GM21723 (cell line): ENCODE data around the gene SLC6A3.

Experiments used
- ATAC-seq: cut with Tn5 transposase; IDR thresholded peaks from one replicate; pipeline ENCODE4 v1.9.1; 2021; ENCODE audit warnings: mild to moderate bottlenecking, moderate library complexity; ENCODE audit not compliant: unreplicated experiment

SLC6A3 gene

GRCh38 chr5:1410156-1411014 is 34.9 kb downstream of the SLC6A3 start:
- ATAC-seq = no peak

- no peak for ATAC-seq
These were observed 35.7 kb downstream of the SLC6A3 start for GRCh38 chr5:1409381-1410110.

DNA sequence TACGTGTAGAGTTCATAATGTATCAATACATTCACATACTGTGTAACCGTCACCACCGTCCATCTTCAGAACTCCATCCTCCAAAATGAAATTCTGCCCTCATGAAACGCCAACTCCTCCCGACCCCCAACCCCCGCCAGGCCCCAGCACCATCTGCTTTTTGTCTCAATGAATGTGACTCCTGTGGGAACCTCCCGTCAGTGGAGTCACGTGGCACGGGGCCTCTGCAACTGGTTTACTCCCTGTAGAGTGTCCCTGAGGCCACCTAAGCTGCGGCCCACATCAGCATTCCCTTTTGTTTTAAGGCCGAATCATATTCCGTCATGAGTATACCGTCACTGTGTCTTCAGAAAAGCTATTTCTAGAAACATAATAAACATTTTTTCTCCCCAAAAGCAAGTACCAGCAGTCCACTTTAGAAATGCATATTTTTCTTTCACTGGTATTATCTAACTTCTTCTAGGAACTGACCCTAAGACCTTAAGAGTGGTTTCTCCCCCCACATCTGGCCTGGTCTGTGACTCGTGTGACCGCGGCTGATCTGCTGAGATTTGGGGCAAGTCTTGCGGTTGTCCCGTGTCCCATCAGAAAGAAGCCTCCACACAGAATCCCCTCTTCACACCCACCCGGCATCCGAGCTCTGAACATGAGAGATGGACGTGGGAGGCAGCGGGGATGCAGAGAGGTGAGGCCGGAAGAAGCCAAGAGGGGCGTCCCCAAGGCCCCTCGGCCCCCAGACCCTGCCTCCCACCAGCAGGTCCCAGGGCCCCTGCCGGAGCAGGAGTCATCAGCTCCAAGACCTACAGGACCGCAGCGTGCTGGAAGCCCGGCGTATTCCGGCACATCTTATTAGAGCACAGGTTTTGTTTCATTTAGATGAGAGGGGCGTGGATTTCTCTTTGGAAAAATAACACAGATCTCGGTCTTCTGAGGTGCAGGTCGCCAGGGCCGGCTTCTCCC is 38.3 kb downstream of the SLC6A3 start:
- ATAC-seq = no peak

- ATAC-seq = no peak
These were observed 39.4 kb downstream of the SLC6A3 start for GRCh38 chr5:1405539-1406530.

DNA sequence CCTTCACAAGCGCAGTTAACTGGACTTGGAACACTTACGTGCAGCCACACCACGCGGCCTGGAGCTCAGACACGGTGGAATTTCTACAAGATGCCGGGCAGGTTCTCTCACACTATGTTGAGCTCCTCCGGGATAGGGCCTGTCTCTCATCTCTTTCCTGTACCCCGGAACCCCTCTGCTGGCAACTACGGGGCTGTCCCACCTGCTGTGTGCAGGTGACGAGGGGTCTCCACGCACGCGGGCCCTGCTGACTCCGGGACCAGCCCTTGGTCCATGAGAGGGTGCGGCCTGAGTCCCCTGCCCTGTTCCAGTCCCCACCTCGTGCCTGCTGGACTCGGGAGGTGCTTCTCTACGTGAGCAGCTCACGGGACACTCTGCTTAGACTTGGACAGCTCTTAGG is 40.1 kb downstream of the SLC6A3 start:
- no peak for ATAC-seq

DNA sequence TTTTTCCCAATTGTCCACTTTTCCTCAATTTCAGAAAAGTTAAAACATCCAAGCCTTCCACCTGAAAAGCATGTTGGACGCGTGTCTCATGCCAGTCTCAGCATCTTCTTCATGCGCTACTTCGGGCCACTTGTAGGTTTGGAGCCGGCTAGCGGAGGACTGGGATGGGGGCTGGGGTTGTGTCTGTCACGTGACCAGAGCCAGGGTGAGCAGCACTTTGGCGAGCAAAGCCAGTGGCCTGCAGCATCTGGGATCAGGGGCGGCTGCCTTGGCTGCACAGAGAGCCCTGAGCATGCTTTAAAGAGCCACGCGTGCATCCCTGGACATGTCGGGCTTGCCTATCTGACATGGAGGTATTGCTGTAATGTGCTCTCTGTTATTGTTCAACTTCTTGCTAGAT is 41.2 kb downstream of the SLC6A3 start:
- ATAC-seq = no peak

GRCh38 chr5:1402611-1403255 is 42.5 kb downstream of the SLC6A3 start:
- ATAC-seq = no peak

DNA sequence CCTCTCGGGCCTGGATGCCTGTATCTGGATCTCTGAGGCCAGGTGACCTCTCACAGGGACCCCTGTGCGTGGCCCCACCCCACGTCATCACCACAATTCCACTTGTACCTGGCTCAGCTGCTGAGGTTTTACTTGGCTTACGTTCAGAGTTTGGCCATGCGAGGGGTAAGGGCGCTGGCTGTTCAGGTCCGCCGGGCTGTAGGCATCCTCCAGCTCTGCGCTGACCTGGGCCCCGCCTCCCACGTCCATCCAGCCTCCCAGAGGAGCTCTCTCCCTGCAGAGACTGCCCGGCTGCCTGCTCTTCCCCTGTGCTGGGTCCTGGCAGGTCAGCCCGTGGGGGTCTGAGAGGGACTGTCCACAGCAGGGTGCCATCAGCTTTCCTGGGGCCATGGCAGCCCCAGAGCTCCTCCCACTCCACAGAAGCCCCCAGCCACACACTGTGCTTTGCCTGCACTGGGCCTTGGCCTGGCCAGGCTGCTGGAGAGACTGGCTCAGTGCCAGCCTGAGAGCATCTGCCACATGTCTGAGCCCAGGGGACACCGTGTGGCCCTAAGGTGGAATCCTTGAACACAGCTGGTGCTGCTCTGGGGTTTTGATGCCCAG is 43.6 kb downstream of the SLC6A3 start:
- ATAC-seq = no peak

DNA sequence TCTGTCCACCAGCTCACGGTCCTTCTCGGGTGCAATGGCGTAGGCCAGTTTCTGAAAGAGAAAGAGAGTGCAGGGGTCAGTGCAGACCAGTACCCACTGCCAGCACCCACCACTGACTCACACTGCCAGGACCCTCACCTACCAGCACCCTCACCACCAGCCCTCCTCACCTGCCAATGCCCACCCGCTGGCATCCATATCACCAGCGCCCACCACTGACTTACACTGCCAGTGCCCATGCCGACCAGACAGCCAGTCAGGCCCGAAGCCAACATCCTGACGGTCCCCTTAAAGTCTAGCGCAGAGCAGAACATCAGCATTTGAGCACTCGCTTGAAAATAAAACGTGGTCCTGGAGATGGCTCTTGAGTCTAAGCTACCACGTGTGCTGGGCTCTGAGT is 44.3 kb downstream of the SLC6A3 start:
- no peak for ATAC-seq

DNA sequence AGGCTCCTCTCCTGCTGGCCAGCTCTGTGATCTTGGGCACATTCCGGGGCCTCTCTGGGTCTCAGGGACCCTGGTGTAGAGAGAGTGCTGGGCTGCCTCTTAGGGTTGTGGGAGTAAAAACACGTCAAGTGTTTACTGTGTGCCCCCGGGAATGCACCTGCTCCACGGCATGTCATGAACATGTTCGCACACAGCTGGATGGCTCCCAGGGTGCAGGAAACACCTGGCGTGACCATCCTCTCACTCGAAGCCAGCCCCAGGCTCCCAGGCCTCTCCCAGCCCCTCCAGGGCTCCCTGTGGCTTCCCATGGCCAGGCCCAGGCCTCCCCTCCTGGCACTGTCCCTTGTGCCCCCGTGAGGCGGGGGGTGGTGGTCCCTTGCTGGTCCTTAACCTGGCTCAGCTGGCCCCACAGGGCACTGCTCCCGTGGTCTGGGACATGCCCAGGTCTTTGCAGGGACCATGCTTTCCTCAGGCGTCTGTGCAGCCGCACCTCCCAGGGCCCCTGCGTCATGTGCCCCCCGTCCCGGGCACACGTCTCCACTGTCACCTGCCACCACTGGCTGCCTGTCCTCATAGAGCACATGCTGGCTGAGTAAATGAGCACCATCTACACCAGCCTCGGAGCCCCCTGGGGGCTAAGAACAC is 44.9 kb downstream of the SLC6A3 start:
- ATAC-seq = no peak

GRCh38 chr5:1399737-1400136 is 45.5 kb downstream of the SLC6A3 start:
- ATAC-seq = no peak

DNA sequence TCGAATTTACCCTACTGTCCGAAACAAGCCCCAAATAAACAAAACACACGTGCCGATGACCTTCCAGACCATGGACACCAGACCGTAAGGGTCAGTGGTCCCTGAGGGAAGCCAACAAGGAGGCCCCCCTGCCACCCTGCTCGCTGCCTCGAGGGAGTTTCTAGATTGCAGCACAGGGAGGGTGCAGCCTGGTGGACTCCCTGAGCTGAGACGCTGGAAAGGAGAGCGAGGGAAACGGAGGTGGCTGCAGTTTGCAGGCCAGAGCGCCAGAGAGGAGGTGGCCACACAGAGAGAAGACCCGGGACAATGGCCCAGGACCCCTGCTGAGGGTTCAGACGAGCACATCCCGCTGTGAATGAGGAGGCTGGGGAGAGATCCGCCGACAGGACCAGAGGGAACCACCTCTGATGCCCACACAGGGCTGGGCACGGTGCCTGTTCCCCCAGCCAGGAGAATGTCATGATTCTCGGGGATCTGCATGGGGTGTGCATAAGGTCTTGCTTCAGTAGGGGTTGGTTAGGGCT is 48.9 kb downstream of the SLC6A3 start:
- no peak for ATAC-seq

DNA sequence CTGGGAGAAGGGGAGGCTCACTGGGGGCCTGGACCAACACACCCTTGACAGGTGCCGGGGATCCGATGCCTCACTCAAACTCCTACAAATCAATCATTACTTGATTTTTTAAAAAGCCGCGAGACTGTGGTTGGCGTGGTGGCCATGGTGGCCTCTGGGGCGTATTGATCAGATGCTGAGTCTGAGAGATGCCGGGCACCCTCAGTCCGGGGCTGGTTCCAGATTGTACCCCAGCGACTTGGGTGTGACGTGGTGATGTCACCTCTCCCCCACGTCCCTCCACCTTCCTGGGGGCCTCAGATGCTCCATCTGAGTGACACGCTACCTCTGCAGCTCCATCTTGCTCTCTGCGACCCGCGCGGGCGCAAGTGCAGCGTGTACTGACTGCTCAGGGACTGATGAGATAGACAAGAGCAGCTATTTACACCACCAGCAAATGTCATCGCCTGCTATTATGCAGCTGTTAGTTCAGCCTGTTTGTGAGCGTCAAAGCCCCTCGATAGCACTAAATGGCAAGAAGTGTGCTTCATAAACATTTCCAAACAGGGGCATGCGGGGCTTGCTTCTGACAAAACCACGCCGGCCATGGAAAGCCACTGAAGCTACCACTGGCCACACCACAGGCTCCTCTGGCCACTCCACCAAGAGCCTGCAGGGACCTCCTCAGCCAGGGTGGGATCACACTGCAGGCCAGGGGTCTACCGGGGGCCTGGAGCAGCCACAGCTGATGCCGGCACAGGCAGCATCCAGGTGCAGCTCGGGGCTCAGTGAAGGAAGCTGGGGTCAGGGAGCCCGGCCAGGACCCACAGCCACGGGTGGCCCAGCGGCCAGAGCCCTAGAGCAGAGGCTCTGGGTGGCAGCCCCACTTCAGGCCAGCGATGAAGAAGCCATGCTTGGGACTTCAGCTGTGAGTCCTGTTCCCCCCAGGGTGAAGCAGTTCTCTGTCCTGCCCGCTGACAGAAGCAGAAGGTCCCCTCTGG is 50.1 kb downstream of the SLC6A3 start:
- no peak for ATAC-seq

DNA sequence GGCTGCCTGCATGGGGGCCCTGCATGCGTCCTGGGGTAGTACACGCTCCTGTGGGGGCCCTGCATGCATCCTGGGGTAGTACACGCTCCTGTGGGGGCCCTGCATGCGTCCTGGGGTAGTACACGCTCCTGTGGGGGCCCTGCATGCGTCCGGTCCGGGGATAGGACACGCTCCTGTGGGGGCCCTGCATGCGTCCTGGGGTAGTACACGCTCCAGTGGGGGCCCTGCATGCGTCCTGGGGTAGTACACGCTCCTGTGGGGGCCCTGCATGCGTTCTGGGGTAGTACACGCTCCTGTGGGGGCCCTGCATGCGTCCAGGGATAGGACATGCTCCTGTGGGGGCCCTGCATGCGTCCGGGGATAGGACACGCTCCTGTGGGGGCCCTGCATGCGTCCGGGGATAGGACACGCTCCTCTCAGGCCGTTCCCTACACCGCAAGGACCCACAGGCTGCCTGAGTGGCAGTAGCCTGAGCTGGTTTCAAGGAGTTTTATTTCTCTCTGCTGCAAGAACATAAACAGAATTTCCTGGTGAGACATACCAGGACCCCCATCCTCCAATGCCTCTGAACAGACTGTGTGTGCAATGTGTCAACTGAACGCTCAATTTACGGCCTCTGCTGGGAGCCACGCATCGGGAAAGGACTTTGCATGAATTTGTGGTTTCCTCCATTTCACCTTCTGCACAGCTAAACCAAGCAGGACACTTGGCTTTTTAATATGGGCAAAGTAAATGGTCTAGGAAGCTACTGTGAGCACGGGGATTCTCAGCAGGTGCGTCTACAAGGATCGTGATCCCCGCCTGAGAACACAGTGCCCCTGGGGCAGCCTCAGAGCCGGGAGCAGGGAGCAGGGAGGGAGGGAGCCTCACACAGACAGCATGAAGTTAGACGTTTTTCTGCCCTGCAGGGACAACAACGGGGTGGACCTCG is 51.4 kb downstream of the SLC6A3 start:
- no peak for ATAC-seq

GRCh38 chr5:1392801-1393565 is 52.3 kb downstream of the SLC6A3 start:
- no peak for ATAC-seq
